Calu3 (cell line): ENCODE results near the gene ITSN2. TPM values are rescaled to one million over a fixed set of nuclear protein-coding genes. Genes with fewer than 3 reads are reported as not detected.
"Not testable (repeated sequence)": the region's sequence is repeated elsewhere in the genome, so short reads cannot be mapped to it uniquely, and the experiment has no call there.

ENCODE experiments used
- BruUV-seq: library from RNA; stranded (reverse); fragments of 400-500 nt; replicated peaks from 2 replicates; lab custom pipeline; 2021; lab: Mats Ljungman, UMichigan
- CTCF ChIA-PET: fragments of 300-600 bp; sonication (Branson Sonifier 250); formaldehyde crosslinking; loops from one replicate; lab custom pipeline; 2022; ENCODE audit warnings: antibody characterized with exemption; lab: Charles Lee
- DNase-seq: peaks from one replicate; pipeline ENCODE4 v3.0.0; 2022
- H3K27ac Mint-ChIP-seq: one replicate; pipeline ENCODE4 v1.8.0; 2022; ENCODE audit warnings: mixed read lengths; ENCODE audit not compliant: unreplicated experiment
- H3K27me3 Mint-ChIP-seq: one replicate; pipeline ENCODE4 v1.8.0; 2022; ENCODE audit warnings: mixed read lengths; ENCODE audit not compliant: unreplicated experiment
- H3K36me3 Mint-ChIP-seq: one replicate; pipeline ENCODE4 v1.8.0; 2022; ENCODE audit warnings: mild to moderate bottlenecking, moderate library complexity, mixed read lengths; ENCODE audit not compliant: insufficient read depth, unreplicated experiment
- H3K4me1 Mint-ChIP-seq: one replicate; pipeline ENCODE4 v1.8.0; 2022; ENCODE audit warnings: mild to moderate bottlenecking, low read depth, mixed read lengths; ENCODE audit not compliant: unreplicated experiment
- H3K4me3 Mint-ChIP-seq: one replicate; pipeline ENCODE4 v1.8.0; 2022; ENCODE audit warnings: mild to moderate bottlenecking, low read depth, moderate library complexity, mixed read lengths; ENCODE audit not compliant: unreplicated experiment
- H3K9me3 Mint-ChIP-seq: one replicate; pipeline ENCODE4 v1.8.0; 2022; ENCODE audit warnings: low read depth, mixed read lengths; ENCODE audit not compliant: unreplicated experiment
- CTCF ChIP-seq: fragments of 200-600 bp; IDR thresholded peaks from one replicate; pipeline ENCODE4 v1.8.0; 2022; ENCODE audit warnings: antibody characterized with exemption; ENCODE audit not compliant: unreplicated experiment
- intact Hi-C: fragments of 100-400 bp; cut with micrococcal nuclease; formaldehyde crosslinking; loops from one replicate; pipeline ENCODE4 v1.10.0; 2022; ENCODE audit not compliant: unreplicated experiment
- total RNA-seq: library from RNA; stranded (reverse); gene quantifications from 2 replicates; pipeline ENCODE4 v1.2.3, GENCODE V29; 2022

ITSN2 gene
- total RNA-seq, 1 experiment from 2014 or later, result 45.4 TPM

GRCh38 chr2:24203787-24204150, 156.6 kb downstream of the ITSN2 start:
- intact Hi-C loops, result no loop called here
- no peak for TF ChIP-seq CTCF
- BruUV-seq, result no TSS peak
- Mint-ChIP-seq H3K4me3 (no peak overlapping the region), H3K27me3 (no peaks in the 10 kb centered on the region), H3K36me3 (peaks cover 7% of the 10 kb centered on the region), H3K9me3 (no peaks in the 10 kb centered on the region), H3K4me1 (no peaks in the 10 kb centered on the region), H3K27ac (no peak overlapping the region)
- no peak for DNase-seq
- CTCF ChIA-PET, result no interaction called here

GRCh38 chr2:24203029-24203786, 157.1 kb downstream of the ITSN2 start:
- no peaks in the 10 kb centered on the region for H3K9me3 Mint-ChIP-seq
- no peak overlapping the region for H3K27ac Mint-ChIP-seq
- H3K4me3 Mint-ChIP-seq, result no peak overlapping the region
- no peak for DNase-seq
- BruUV-seq, result no TSS peak
- intact Hi-C loops, result no loop called here
- no peaks in the 10 kb centered on the region for H3K27me3 Mint-ChIP-seq
- TF ChIP-seq CTCF, result no peak
- H3K36me3 Mint-ChIP-seq, result peaks cover 7% of the 10 kb centered on the region
- no peaks in the 10 kb centered on the region for H3K4me1 Mint-ChIP-seq
- CTCF ChIA-PET, result no interaction called here

GRCh38 chr2:24200799-24201198, 159.5 kb downstream of the ITSN2 start:
- Mint-ChIP-seq H3K9me3 (peaks cover 5% of the 10 kb centered on the region), H3K36me3 (peaks cover 7% of the 10 kb centered on the region), H3K4me3 (no peak overlapping the region), H3K27me3 (no peaks in the 10 kb centered on the region), H3K4me1 (no peaks in the 10 kb centered on the region), H3K27ac (no peak overlapping the region)
- BruUV-seq, result no TSS peak
- CTCF ChIA-PET, result no interaction called here
- TF ChIP-seq CTCF, result no peak
- intact Hi-C loops, result no loop called here
- no peak for DNase-seq

- no peak for DNase-seq
- intact Hi-C loops, result no loop called here
- H3K4me1 Mint-ChIP-seq, result no peaks in the 10 kb centered on the region
- H3K27me3 Mint-ChIP-seq, result no peaks in the 10 kb centered on the region
- peaks cover 7% of the 10 kb centered on the region for H3K36me3 Mint-ChIP-seq
- TF ChIP-seq CTCF, result no peak
- CTCF ChIA-PET, result no interaction called here
- no peak overlapping the region for H3K27ac Mint-ChIP-seq
- BruUV-seq, result no TSS peak
- H3K9me3 Mint-ChIP-seq, result peaks cover 5% of the 10 kb centered on the region
- H3K4me3 Mint-ChIP-seq, result no peak overlapping the region
Observed at GRCh38 chr2:24199968-24200590, 160.3 kb downstream of the ITSN2 start.

- H3K27me3 Mint-ChIP-seq, H3K9me3 Mint-ChIP-seq, H3K4me3 Mint-ChIP-seq, intact Hi-C loops, BruUV-seq, CTCF ChIA-PET, H3K4me1 Mint-ChIP-seq, H3K36me3 Mint-ChIP-seq, DNase-seq, H3K27ac Mint-ChIP-seq: not testable (repeated sequence)
Observed at GRCh38 chr2:24197213-24197612, 163.1 kb downstream of the ITSN2 start.
